Stimulated activated naive CD8-positive, alpha-beta T cell treated with anti-CD3 and anti-CD28 coated beads, Interleukin-15, Interleukin-2, amounts not matched to agents 100 ng/mL and 50 ng/mL, for 24 hours (primary cell): ENCODE measurements around the gene REG1A.

Source experiments
- H3K27ac Mint-ChIP-seq: one replicate; pipeline ENCODE4 v1.8.0; 2021; ENCODE audit warnings: mild to moderate bottlenecking, mixed read lengths
- H3K27me3 Mint-ChIP-seq: one replicate; pipeline ENCODE4 v1.8.0; 2021; ENCODE audit warnings: mixed read lengths
- H3K36me3 Mint-ChIP-seq: one replicate; pipeline ENCODE4 v1.8.0; 2021; ENCODE audit warnings: low read depth, mixed read lengths
- H3K4me1 Mint-ChIP-seq: one replicate; pipeline ENCODE4 v1.8.0; 2021; ENCODE audit warnings: low read depth, mixed read lengths
- H3K4me3 Mint-ChIP-seq: one replicate; pipeline ENCODE4 v1.8.0; 2021; ENCODE audit warnings: mild to moderate bottlenecking, mixed read lengths
- H3K9me3 Mint-ChIP-seq: one replicate; pipeline ENCODE4 v1.8.0; 2021; ENCODE audit warnings: mixed read lengths

REG1A gene

GRCh38 chr2:79162132-79162531 is 41.8 kb downstream of the REG1A start:
- H3K36me3 Mint-ChIP-seq, result no peaks in the 10 kb centered on the region
- no peak overlapping the region for H3K4me3 Mint-ChIP-seq
- H3K9me3 Mint-ChIP-seq, result peaks cover 5% of the 10 kb centered on the region
- H3K27ac Mint-ChIP-seq, result no peak overlapping the region
- no peaks in the 10 kb centered on the region for H3K27me3 Mint-ChIP-seq
- H3K4me1 Mint-ChIP-seq, result no peaks in the 10 kb centered on the region

DNA sequence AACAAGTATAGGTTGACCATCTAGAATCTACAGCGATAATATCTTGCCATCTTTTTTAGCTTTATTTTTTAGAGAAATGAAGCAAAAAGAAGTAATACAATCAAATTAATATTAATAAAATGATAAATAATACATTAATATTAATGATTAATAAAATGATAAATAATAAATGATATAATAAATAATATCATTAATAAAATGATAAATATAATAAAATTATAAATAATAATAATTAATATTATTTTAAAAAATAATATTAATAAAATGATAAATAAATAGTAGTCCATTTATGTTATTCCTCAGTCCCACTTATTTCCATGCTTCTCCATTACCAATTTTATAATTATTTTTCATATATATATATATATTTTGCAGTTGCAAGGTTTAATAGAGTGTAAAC is 42.5 kb downstream of the REG1A start:
- H3K27ac Mint-ChIP-seq, result no peak overlapping the region
- peaks cover 3% of the 10 kb centered on the region for H3K9me3 Mint-ChIP-seq
- H3K4me3 Mint-ChIP-seq, result no peak overlapping the region
- no peaks in the 10 kb centered on the region for H3K36me3 Mint-ChIP-seq
- H3K27me3 Mint-ChIP-seq, result no peaks in the 10 kb centered on the region
- H3K4me1 Mint-ChIP-seq, result no peaks in the 10 kb centered on the region

- H3K9me3 Mint-ChIP-seq, result peaks cover 3% of the 10 kb centered on the region
- no peaks in the 10 kb centered on the region for H3K36me3 Mint-ChIP-seq
- no peak overlapping the region for H3K4me3 Mint-ChIP-seq
- H3K27me3 Mint-ChIP-seq, result no peaks in the 10 kb centered on the region
- no peaks in the 10 kb centered on the region for H3K4me1 Mint-ChIP-seq
- no peak overlapping the region for H3K27ac Mint-ChIP-seq
These were observed 51.2 kb downstream of the REG1A start for GRCh38 chr2:79171348-79171958.
